ENCODE results near the gene HACD2.

DNA sequence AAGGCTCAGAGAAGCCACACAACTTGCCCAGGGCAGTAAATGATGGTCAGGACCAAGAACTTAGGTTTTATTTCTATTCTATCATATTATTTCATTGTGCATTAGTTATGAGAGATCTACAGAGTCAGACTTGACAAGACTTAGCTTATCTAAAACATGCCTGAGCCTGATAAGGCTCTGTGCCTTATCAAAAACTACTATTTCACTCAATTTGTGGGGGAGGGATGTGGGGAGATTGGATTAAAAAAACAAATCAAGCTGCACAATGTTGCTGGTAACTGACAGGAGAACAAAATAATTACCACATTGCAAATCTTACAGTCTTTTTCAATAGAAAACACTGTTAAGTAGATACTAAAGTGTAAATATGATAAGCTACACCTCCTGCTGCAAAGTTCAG, 16.0 kb downstream of the HACD2 start:
- TF ChIP-seq, protein P1, sequence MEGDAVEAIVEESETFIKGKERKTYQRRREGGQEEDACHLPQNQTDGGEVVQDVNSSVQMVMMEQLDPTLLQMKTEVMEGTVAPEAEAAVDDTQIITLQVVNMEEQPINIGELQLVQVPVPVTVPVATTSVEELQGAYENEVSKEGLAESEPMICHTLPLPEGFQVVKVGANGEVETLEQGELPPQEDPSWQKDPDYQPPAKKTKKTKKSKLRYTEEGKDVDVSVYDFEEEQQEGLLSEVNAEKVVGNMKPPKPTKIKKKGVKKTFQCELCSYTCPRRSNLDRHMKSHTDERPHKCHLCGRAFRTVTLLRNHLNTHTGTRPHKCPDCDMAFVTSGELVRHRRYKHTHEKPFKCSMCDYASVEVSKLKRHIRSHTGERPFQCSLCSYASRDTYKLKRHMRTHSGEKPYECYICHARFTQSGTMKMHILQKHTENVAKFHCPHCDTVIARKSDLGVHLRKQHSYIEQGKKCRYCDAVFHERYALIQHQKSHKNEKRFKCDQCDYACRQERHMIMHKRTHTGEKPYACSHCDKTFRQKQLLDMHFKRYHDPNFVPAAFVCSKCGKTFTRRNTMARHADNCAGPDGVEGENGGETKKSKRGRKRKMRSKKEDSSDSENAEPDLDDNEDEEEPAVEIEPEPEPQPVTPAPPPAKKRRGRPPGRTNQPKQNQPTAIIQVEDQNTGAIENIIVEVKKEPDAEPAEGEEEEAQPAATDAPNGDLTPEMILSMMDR (IDR thresholded peaks at IDR 0.05), result no peak
- TF ChIP-seq POLR2A (IDR thresholded peaks at IDR 0.05), result no peak

Data from testis (tissue), 2 donors.